Activated naive CD8-positive, alpha-beta T cell treated with anti-CD3 and anti-CD28 coated beads for 36 hours (primary cell): ENCODE results near the gene TMEM52B. TPM values are rescaled to one million over a fixed set of nuclear protein-coding genes. Genes with fewer than 3 reads are reported as not detected.

ENCODE experiments used
- DNase-seq: peaks from one replicate; pipeline ENCODE4 v3.0.0; 2021
- H3K27ac Mint-ChIP-seq: one replicate; pipeline ENCODE4 v1.8.0; 2022; ENCODE audit warnings: mild to moderate bottlenecking, moderate library complexity, mixed read lengths
- H3K27me3 Mint-ChIP-seq: one replicate; pipeline ENCODE4 v1.8.0; 2022; ENCODE audit warnings: mild to moderate bottlenecking, mixed read lengths
- H3K36me3 Mint-ChIP-seq: one replicate; pipeline ENCODE4 v1.8.0; 2021; ENCODE audit warnings: mild to moderate bottlenecking, mixed read lengths
- H3K4me1 Mint-ChIP-seq: one replicate; pipeline ENCODE4 v1.8.0; 2021; ENCODE audit warnings: mixed read lengths
- H3K4me3 Mint-ChIP-seq: one replicate; pipeline ENCODE4 v1.8.0; 2022; ENCODE audit warnings: mild to moderate bottlenecking, moderate library complexity, mixed read lengths
- H3K9me3 Mint-ChIP-seq: one replicate; pipeline ENCODE4 v1.8.0; 2022; ENCODE audit warnings: mixed read lengths
- total RNA-seq, 2 experiments: library from RNA; stranded (reverse); gene quantifications; one replicate each; pipeline ENCODE4 v1.2.3, GENCODE V29; 2021

Gene TMEM52B
- total RNA-seq, 2 experiments from 2014 or later, result not detected

DNA sequence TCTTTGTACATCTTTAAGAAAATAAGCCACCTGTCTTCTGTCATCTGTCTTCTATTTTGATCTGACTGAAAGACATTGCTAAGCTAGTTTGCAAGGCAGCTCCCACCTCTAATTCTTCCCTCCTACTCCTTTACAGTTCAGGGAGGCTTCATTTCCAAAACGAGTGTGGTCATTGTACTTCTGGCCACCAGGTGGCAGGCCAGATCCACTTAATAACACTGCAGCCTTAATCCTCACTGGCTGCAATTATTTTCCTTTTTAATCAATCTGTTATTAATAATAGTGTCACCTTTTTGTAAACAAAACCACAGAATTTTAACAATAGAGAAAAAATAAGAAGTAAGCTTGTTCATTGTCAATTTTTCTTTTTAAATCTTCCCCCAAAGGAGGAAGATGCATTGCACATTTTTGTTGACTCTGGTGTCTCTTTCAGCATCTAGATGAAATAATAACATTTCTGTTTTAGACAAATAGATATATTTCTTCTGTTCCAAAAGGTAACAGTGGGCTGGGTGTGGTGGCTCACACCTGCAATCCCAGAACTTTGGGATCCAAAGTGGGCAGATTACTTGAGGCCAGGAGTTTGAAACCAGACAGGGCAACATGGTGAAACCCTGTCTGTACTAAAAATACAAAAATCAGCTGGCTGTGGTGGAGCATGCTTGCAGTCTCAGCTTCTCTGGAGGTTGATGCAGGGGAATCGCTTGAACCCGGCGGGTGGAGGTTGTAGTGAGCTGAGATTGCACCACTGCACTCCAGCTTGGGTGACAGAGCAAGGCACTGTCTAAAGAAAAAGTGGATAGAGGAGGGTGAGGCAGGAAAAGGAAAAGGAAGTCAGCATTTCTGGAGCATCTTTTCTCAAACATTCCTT is 57.2 kb downstream of the TMEM52B start:
- H3K36me3 Mint-ChIP-seq, result peaks cover 14% of the 10 kb centered on the region
- peak overlapping the region; percentile 62 for H3K27ac Mint-ChIP-seq
- peaks cover 4% of the 10 kb centered on the region for H3K27me3 Mint-ChIP-seq
- peaks cover 18% of the 10 kb centered on the region for H3K4me1 Mint-ChIP-seq
- H3K9me3 Mint-ChIP-seq, result peaks cover 15% of the 10 kb centered on the region
- DNase-seq, result peak; percentile 26
- H3K4me3 Mint-ChIP-seq, result no peak overlapping the region

DNA sequence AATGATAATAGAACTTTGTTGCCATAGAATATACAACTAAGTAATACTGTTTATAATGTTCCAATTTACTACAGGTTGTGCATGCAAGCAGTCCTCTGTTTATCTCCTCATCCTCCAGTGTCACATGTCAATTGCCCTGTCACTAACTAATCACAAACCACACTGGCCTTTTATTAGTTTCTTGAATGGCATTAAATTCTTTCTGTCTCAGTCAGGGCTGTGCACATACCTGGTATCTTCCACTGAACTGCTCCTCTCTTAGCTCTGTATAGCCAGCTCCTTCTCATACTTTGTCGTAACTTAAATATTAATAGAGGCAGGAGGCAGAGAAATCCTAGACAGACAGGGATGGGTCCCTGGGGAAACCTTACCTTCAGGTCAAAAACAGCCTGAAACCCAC is 57.9 kb downstream of the TMEM52B start:
- Mint-ChIP-seq H3K9me3 (peaks cover 15% of the 10 kb centered on the region), H3K27ac (no peak overlapping the region), H3K4me1 (peaks cover 20% of the 10 kb centered on the region), H3K27me3 (peaks cover 4% of the 10 kb centered on the region), H3K36me3 (peaks cover 14% of the 10 kb centered on the region), H3K4me3 (no peak overlapping the region)
- DNase-seq, result no peak

DNA sequence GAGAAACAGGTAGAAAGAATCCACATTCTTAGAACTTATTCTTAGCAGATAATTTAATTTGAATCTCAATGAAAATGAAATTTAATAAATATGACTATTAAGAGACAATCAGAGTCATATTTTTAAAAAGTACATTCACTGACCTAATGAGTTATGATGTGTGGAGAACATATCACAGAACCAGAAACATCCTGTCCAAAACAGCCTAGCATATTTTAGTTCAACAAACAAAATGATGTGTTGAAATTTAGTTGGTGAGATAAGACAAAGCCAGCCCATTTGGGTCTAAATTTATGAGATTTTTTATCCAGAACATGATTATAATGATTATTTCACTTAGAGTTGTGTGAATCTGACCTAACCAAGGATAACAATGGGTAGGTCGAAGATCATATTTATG is 59.7 kb downstream of the TMEM52B start:
- Mint-ChIP-seq H3K4me1 (peaks cover 29% of the 10 kb centered on the region), H3K9me3 (peaks cover 17% of the 10 kb centered on the region), H3K27me3 (peaks cover 4% of the 10 kb centered on the region), H3K36me3 (peaks cover 14% of the 10 kb centered on the region), H3K27ac (no peak overlapping the region), H3K4me3 (no peak overlapping the region)
- no peak for DNase-seq

DNA sequence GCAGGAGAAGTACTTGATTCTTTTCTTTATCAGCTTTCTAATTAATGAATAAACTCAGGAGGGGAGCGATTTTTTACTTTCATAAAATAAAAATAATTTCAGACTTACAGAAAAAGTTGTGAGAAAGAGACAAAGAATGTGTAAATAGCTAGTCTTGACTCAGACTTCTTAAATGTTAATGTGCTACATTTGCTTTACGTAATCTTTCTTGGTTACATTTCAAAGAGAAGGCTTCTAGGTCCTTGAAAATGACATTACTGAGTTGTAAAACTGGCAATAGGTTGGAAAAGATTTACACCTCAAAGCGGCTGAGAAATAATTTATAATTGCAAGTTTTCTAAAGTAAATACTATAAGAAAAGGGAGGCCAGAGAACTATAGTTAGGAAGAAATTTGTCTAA is 62.5 kb downstream of the TMEM52B start:
- peaks cover 4% of the 10 kb centered on the region for H3K27me3 Mint-ChIP-seq
- no peaks in the 10 kb centered on the region for H3K36me3 Mint-ChIP-seq
- no peak overlapping the region for H3K27ac Mint-ChIP-seq
- H3K4me3 Mint-ChIP-seq, result no peak overlapping the region
- H3K4me1 Mint-ChIP-seq, result peaks cover 31% of the 10 kb centered on the region
- H3K9me3 Mint-ChIP-seq, result peaks cover 3% of the 10 kb centered on the region
- DNase-seq, result no peak

Other genes starting within 250 kb of the TMEM52B start
- not detected for gene CLEC2A, start 246.7 kb upstream of the TMEM52B start, total RNA-seq
- gene CLEC12A, start 207.6 kb upstream of the TMEM52B start, total RNA-seq, result under 1 TPM; 0.14 TPM
- not detected for gene CLEC1B, start 179.9 kb upstream of the TMEM52B start, total RNA-seq
- gene CLEC12B, start 168.4 kb upstream of the TMEM52B start, total RNA-seq, result not detected
- gene CLEC9A, start 148.3 kb upstream of the TMEM52B start, total RNA-seq, result not detected
- gene CLEC1A, start 80.0 kb upstream of the TMEM52B start, total RNA-seq, result not detected
- not detected for gene CLEC7A, start 48.8 kb upstream of the TMEM52B start, total RNA-seq
- gene OLR1, start 6.9 kb upstream of the TMEM52B start, total RNA-seq, result not detected
- 1 to 10 TPM; 6.0 to 7.2 TPM for gene GABARAPL1, start 33.8 kb downstream of the TMEM52B start, total RNA-seq
- gene KLRD1, start 128.8 kb downstream of the TMEM52B start, total RNA-seq, result 1 to 10 TPM; 2.0 to 2.6 TPM
- gene KLRK1, start 211.0 kb downstream of the TMEM52B start, total RNA-seq, result 100 to 1,000 TPM; 112 to 114 TPM
- 1 to 10 TPM; 2.4 TPM for gene KLRC4, start 230.7 kb downstream of the TMEM52B start, total RNA-seq
- gene KLRC3, start 241.6 kb downstream of the TMEM52B start, total RNA-seq, result 1 to 10 TPM in 1 of 2 experiments, under 1 TPM in 1; 0.64 to 1.1 TPM